NOMO-1 treated with DMSO at 0.1 percent for 48 hours (cell line): ENCODE data around the gene ARHGAP6.

Source experiments
- DNase-seq: peaks from one replicate; lab custom pipeline; 2025; ENCODE audit not compliant: unreplicated experiment; lab: John Stamatoyannopoulos, UW

Gene ARHGAP6

GRCh38 chrX:11319806-11320520, 345.8 kb downstream of the ARHGAP6 start:
- no peak for DNase-seq

DNA sequence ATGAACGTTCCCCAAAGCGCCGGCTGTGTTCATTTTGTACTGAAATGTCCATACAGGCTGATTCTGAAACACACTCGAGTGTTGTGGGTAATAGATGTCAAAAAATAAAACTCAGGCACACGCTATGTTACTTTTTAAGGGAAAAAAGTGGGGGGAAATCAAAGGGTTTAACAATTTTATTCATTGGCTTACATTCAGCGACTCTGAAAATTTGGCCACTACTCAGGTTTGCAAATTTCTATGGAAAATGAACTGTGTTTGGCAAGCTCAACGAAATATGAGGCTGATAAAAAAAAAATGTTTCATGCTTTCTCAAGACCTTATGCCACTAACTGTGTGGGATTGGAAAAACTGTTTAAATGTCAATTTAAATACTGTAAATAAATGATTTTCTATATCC, 354.0 kb downstream of the ARHGAP6 start:
- DNase-seq: no peak

DNA sequence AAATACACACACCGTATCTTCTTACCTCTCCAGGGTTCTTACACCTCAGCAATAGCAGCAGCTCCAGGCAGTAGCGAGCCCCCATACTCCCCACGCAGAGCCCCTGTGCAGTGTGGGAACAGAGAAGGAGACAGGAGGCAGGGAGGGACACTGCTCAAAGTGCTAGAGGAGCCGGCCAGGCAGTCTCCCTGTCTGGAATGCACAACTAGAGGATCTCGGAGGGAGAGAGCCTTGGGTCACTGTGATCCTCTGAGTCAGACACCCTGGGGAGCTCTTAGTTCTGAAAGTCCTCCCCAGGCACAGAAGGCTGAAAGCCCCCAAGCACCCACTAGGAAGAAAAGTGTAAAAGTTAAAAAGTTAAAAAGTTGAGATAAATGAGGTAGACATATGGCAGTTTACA, 356.5 kb downstream of the ARHGAP6 start:
- DNase-seq: no peak

- DNase-seq: no peak
These were observed 360.1 kb downstream of the ARHGAP6 start for GRCh38 chrX:11305641-11306040.

DNA sequence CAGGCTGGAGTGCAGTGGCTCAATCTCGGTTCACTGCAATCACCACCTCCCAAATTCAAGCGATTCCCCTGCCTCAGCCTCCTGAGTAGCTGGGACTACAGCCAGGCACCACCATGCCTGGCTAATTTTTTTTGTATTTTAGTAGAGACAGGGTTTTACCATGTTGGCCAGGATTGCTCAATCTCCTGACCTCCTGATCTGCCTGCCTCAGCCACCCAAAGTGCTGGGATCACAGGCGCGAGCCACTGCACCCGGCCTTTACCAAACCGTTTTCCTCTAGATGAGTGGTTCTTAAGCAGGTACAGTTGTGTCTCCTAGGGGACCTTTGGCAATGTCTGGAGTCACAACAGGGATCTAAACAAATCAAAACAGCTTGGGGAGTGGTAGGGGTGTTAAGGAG, 360.9 kb downstream of the ARHGAP6 start:
- DNase-seq: no peak

DNA sequence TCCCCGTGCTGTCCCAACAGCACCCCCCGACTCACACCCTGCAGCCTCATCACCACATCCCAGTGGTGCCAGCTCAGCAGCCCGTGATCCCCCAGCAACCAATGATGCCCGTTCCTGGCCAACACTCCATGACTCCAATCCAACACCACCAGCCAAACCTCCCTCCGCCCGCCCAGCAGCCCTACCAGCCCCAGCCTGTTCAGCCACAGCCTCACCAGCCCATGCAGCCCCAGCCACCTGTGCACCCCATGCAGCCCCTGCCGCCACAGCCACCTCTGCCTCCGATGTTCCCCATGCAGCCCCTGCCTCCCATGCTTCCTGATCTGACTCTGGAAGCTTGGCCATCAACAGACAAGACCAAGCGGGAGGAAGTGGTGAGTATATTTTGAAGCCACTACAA, 367.1 kb downstream of the ARHGAP6 start:
- DNase-seq: no peak

DNA sequence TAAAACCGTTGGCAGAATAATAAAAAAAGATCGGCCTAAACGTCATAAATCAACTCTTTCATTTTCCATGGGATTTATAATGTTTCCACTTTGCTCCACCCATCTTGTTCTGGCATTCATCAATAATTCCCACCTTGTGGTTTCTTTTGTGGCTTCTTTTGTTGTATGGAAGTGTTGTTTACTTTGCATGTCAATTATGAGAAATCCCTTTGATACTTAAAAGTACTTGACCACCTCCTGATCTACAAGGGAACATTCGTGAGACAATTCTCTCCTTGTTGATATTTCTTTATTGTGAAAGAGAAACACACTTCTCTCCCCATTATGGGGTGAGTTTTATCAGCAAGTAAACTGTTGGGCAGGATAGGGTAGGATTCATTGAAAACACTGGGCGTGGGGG, 369.7 kb downstream of the ARHGAP6 start:
- no peak for DNase-seq

GRCh38 chrX:11293113-11293512, 372.6 kb downstream of the ARHGAP6 start, which contains the start of gene AMELX:
AMELX (plus strand) TSS chrX:11293413; CDS start chrX:11294789, 1,376 bp downstream.
- DNase-seq: no peak

DNA sequence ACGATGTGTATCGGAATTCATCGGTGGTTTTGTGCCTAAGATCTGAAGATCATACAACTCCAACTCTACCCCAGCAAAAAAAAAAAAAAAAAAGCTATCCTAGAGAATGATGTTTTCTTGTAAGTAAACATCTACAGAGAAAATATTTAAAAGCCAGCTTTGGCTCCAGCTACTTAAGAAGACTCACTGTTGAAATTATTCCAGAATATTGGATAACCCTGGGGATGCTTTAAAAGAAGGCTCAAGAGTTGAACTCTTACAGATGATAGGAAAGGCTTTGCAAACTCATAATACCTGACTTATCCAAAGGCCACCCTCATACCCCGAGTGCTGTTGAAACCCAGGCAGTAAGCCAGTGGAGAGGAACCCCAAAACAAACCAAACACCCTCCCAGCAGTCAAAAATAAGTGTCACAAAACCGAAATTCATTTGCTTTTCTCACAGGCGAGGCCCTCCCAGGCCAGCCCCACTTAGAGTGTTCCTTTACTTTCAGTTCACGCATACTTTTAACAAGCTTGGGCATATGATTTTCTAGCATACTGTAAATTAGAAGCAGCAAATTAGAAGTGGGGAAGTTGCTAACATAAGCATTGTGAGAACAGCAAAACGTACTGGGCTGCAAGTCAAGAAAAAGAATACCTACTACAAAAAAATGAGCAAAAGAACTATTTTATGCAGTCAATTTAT, 375.2 kb downstream of the ARHGAP6 start:
- no peak for DNase-seq

- no peak for DNase-seq
These were observed 378.2 kb downstream of the ARHGAP6 start for GRCh38 chrX:11287505-11287904.

- DNase-seq: peak; percentile 3
These were observed 380.1 kb downstream of the ARHGAP6 start for GRCh38 chrX:11285651-11286050.

DNA sequence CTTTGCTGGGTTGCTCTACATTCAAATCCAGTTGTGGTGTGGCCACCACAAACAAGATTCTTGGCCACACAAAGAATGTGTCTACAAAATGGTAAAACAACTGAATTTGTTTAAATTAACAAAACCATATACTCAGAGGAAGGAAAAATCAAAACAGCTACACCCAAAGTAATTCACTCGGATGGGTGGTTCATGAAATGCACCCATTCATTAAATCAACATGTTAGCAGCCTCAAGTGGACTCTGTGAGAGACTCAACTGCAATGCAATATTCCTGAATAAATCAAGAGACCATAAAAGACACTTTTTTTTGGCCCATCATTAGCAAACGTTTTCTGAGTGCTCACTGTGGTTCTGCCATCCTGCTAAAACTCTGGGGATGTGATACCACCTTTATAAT, 383.7 kb downstream of the ARHGAP6 start:
- DNase-seq: no peak

DNA sequence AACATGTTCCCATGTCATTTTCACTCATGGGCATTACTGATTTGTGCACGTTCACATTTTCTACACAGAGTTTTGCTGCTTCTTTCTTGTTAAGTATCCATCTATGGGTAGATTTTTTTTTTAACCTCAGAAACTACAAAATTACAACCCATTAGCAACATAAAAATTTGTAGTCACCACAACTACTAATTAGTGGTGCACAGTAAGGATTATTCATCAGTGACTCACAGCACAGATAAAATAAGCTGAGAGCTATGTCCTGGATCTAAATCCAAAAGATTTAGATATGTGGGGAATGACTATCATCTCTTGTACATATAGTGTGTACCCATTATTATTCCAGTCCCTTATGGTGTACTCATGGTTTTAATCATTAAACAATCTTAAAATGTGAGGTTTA, 392.2 kb downstream of the ARHGAP6 start:
- no peak for DNase-seq

- DNase-seq: no peak
These were observed 392.9 kb downstream of the ARHGAP6 start for GRCh38 chrX:11272863-11273262.

DNA sequence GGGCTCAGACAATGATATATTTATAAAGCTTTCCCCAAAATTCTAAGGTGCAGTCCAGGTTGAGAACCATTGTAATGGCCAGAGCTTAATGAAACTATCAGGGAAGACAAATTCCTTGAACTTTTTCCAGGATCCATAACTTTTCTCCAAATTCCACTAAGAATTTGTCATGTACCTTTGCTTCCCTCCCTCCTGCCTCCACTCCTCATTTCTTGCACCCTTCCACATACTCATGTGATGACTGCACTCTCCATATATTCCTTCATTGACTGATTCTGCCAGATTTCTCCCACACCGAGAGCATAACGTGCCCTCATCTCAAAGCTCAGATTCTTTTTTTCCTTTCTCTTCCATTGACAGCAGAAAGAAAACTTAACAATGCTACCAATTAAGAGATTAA, 393.4 kb downstream of the ARHGAP6 start:
- no peak for DNase-seq

DNA sequence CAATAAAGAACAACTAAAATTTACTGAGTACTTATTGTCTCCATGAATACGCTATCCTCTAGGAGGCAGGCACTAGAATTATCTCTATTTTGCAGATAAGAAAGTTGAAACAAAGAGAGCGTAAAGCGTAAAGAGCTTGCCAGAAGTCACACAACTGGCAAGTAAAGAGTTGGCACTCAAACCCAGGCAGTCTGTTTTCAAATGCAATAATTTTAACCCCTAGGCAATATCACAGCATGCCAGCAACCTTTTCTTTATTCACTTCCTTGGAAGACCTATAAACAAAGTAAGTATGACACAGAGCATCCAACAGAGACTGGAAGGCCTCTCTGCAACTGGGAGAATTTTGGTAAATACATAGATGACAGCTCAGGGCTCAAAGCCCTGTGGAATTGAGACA, 395.7 kb downstream of the ARHGAP6 start:
- no peak for DNase-seq

DNA sequence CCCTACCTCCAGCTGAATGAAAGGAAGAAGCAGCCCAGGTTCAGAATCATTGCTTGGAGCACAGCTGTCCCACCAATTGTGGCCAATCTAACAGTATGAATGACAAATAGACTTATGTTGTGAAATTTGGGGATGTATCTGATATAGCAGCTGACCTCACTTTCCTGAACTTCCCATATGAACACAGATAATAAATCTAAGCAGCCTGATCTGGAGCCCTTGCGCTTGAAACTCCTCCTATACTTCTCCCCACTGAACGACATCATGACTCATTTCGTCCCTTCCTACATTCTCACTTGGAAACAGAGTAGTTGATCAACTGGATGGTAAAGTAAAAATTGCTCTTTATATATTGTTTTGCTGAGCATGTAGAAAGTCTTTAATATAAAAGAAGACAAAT, 396.7 kb downstream of the ARHGAP6 start:
- DNase-seq: peak; percentile 35

DNA sequence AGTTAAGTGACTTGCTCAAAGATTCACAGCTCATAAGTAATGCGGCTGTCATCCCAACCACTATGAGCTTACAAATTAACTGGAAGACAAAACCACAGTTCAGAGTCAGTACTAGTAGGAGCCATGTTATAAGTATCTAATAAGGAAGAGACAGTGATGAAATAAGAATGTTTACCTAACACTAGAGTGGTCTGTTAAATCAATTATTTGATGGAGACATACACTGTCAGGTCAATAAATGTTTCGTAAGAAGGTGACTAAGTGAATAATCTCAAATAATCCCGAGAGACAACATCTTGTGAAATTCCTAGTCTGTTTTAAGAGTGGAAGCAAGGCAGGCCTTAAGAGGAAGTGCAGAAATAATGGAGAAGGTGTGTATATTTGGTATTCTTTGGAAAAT, 398.3 kb downstream of the ARHGAP6 start:
- DNase-seq: peak; percentile 60

DNA sequence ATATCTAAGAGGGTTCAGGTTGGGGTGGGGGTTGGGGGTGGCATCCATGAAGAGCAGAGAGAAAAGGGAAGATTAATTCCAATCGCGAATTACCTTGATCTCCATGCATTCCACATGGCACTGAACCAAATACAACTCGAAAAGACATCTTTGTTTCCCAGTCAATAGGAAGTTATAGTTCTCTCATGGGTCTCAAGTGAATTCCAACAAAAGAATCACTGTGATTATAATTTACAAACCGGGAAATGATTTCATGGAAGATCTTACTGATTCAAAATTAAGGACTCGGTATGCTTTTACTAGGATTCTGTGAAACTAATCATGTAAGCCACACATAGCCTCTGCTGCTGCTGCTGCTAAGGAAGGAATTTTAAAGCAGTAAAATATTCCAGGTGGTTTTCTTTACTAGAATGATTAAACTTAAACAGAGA, 399.1 kb downstream of the ARHGAP6 start:
- no peak for DNase-seq

DNA sequence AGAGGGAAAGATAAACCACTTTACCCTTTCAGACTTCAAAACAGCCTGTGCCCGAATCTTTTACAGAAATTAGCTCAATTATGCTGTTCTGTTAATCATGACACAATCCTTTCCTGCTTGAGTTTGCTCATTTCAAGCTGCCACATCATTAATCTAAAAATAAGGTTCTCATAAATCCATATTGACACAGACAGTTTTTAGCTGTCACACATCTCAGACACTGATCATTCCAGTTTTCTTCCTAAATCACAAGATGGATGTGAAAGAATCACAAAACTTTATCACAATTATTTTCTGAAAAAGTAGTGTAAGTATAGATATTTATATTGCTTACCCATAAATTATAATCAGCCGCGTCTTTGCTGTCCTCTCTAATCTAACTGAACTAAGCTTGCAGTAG, 400.4 kb downstream of the ARHGAP6 start:
- DNase-seq: peak; percentile 12

- DNase-seq: no peak
These were observed 400.8 kb downstream of the ARHGAP6 start for GRCh38 chrX:11264925-11265324.

- no peak for DNase-seq
These were observed 404.5 kb downstream of the ARHGAP6 start for GRCh38 chrX:11261260-11261659.

GRCh38 chrX:11259437-11259836, 406.3 kb downstream of the ARHGAP6 start:
- no peak for DNase-seq
